CD14-positive monocyte (primary cell): ENCODE measurements around the gene EXTL2. TPM values are rescaled to one million over a fixed set of nuclear protein-coding genes. Genes with fewer than 3 reads are reported as not detected.

Experiments
- DNase-seq, 3 donors: peaks; one replicate each; pipeline ENCODE4 v3.0.0-alpha.2; 2011 to 2022
- H2AFZ ChIP-seq: 2 replicates; pipeline ENCODE4 v1.6.0; 2012; ENCODE audit warnings: mild to moderate bottlenecking, low read depth, low read length, inconsistent platforms; ENCODE audit not compliant: insufficient read depth, poor library complexity, severe bottlenecking
- H3K27ac ChIP-seq, 2 donors: 1 replicate in 1 of 2; 2 replicates in 1 of 2; pipeline ENCODE4 v1.5.1; 2012 to 2013; ENCODE audit warnings: low read length in 2 of 2, control low read depth in 1 of 2, inconsistent platforms in 1 of 2, low read depth in 1 of 2, mild to moderate bottlenecking in 1 of 2
- H3K27me3 ChIP-seq, 2 donors: one replicate each; pipeline versions ENCODE4 v1.6.0 to v1.6.1; 2011 to 2013; ENCODE audit warnings: low read length in 2 of 2; ENCODE audit not compliant: control insufficient read depth in 2 of 2, insufficient read depth in 2 of 2
- H3K36me3 ChIP-seq, 2 donors: replicated peaks in 1 of 2; 1 replicate in 1 of 2; 2 replicates in 1 of 2; pipeline versions ENCODE4 v1.5.1 to v1.6.1; 2012 to 2013; ENCODE audit warnings: low read length in 2 of 2, control low read depth in 1 of 2, inconsistent platforms in 1 of 2, mild to moderate bottlenecking in 1 of 2; ENCODE audit not compliant: insufficient read depth in 2 of 2, control insufficient read depth in 1 of 2
- H3K4me1 ChIP-seq, 2 donors: 1 replicate in 1 of 2; 2 replicates in 1 of 2; pipeline versions ENCODE4 v1.5.1 to v1.6.1; 2012 to 2013; ENCODE audit warnings: low read length in 2 of 2, control low read depth in 1 of 2, inconsistent platforms in 1 of 2, mild to moderate bottlenecking in 1 of 2, moderate library complexity in 1 of 2; ENCODE audit not compliant: insufficient read depth in 2 of 2, control insufficient read depth in 1 of 2
- H3K4me2 ChIP-seq: replicated peaks from 2 replicates; pipeline ENCODE3; 2012; ENCODE audit warnings: low read length, moderate library complexity, mild to moderate bottlenecking; ENCODE audit not compliant: poor library complexity, severe bottlenecking; ENCODE audit errors: extremely low read depth
- H3K4me3 ChIP-seq, 3 experiments: fragments of 200-600 bp in 1 of 3; sonication (generic) in 1 of 3; replicated peaks in 1 of 3; 1 replicate in 2 of 3; 2 replicates in 1 of 3; pipeline ENCODE4 v1.5.1; 2011 to 2013; ENCODE audit warnings: low read length in 3 of 3, mild to moderate bottlenecking in 3 of 3, control low read depth in 2 of 3, low read depth in 2 of 3, inconsistent platforms in 1 of 3, moderate library complexity in 1 of 3
- H3K79me2 ChIP-seq: 2 replicates; pipeline ENCODE4 v1.6.0; 2012; ENCODE audit warnings: mild to moderate bottlenecking, control low read depth, inconsistent platforms, low read length, moderate library complexity; ENCODE audit not compliant: insufficient read depth
- H3K9ac ChIP-seq: 2 replicates; pipeline ENCODE4 v1.6.0; 2017; ENCODE audit warnings: low read length, mild to moderate bottlenecking; ENCODE audit not compliant: insufficient read depth, poor library complexity, severe bottlenecking
- H3K9me3 ChIP-seq, 2 donors: replicated peaks in 1 of 2; 1 replicate in 1 of 2; 2 replicates in 1 of 2; pipeline versions ENCODE4 v1.5.1 to v1.6.1; 2012 to 2013; ENCODE audit warnings: low read length in 2 of 2, control low read depth in 1 of 2; ENCODE audit not compliant: control insufficient read depth in 1 of 2, insufficient read depth in 1 of 2
- H4K20me1 ChIP-seq: 2 replicates; pipeline ENCODE4 v1.6.0; 2012; ENCODE audit warnings: mild to moderate bottlenecking, low read length, control low read depth, moderate library complexity; ENCODE audit not compliant: insufficient read depth
- H3K27ac Mint-ChIP-seq, 7 donors: one replicate each; pipeline ENCODE4 v1.8.0; 2020; ENCODE audit warnings: mild to moderate bottlenecking in 7 of 7, mixed read lengths in 7 of 7, moderate library complexity in 6 of 7, inconsistent platforms in 2 of 7
- H3K27me3 Mint-ChIP-seq, 3 donors: one replicate each; pipeline ENCODE4 v1.8.0; 2021 to 2022; ENCODE audit warnings: low read depth in 3 of 3, mild to moderate bottlenecking in 3 of 3, mixed read lengths in 3 of 3, moderate library complexity in 3 of 3, inconsistent platforms in 1 of 3
- H3K36me3 Mint-ChIP-seq, 2 donors: one replicate each; pipeline ENCODE4 v1.8.0; 2020; ENCODE audit warnings: mixed read lengths in 2 of 2, inconsistent platforms in 1 of 2, mild to moderate bottlenecking in 1 of 2
- H3K4me1 Mint-ChIP-seq: one replicate; pipeline ENCODE4 v1.8.0; 2020; ENCODE audit warnings: mild to moderate bottlenecking, mixed read lengths
- H3K4me3 Mint-ChIP-seq, 2 donors: one replicate each; pipeline ENCODE4 v1.8.0; 2020; ENCODE audit warnings: mild to moderate bottlenecking in 2 of 2, mixed read lengths in 2 of 2, moderate library complexity in 1 of 2
- H3K9me3 Mint-ChIP-seq, 7 donors: one replicate each; pipeline ENCODE4 v1.8.0; 2020 to 2022; ENCODE audit warnings: mixed read lengths in 7 of 7, mild to moderate bottlenecking in 6 of 7, moderate library complexity in 6 of 7, inconsistent platforms in 2 of 7
- CTCF ChIP-seq: fragments of 200-600 bp; IDR thresholded peaks from one replicate; pipeline ENCODE4 v1.8.0; 2022; ENCODE audit warnings: antibody characterized with exemption, mild to moderate bottlenecking
- WGBS: methylation state at CpG from one replicate; pipeline ENCODE4 v1.1.5; 2013; ENCODE audit warnings: missing lambda C conversion rate; ENCODE audit not compliant: insufficient coverage; 5-methylcytosine and 5-hydroxymethylcytosine counted together
- intact Hi-C, 2 donors: fragments of 100-400 bp; cut with micrococcal nuclease; formaldehyde crosslinking; loops; one replicate each; pipeline versions ENCODE4 v1.15.0 to v1.15.1; 2023
- polyA plus RNA-seq, 3 donors: library from polyadenylated mRNA; depleted of rRNA in 1 of 3; unstranded in 2 of 3; stranded (reverse) in 1 of 3; fragments of 300-500 nt in 2 of 3; fragments of >200 nt in 1 of 3; fragmentation: Illumina TruSeq in 2 of 3; gene quantifications; 1 replicate in 2 of 3; 2 replicates in 1 of 3; pipeline ENCODE4 v1.2.3, GENCODE V29; 2012 to 2021

The EXTL2 gene
- polyA plus RNA-seq, 3 donors: 0.89 to 1.2 (median 0.92) TPM

DNA sequence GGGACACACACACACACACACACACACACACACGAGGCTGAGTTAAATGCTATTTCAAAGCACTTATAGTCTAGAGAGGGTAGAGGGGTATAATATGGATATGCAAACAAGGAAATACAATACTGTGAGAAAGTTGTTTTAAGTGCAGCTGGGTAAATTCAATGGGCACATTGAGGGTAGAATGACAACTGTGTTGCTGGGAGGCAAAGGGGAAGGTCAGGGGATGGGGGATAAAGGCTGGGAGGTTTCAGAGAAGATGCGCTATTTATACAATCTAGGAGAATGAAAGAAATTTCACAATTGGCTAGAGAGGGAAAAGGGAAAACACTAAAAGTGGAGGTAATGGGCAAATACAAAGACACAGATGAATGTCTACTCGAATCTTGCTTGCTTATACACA, 19.4 kb downstream of the EXTL2 start:
- Histone ChIP-seq H3K27me3 (no peaks in the 10 kb centered on the region), H2AFZ (no peak overlapping the region), H3K9ac (no peak overlapping the region), H3K4me2 (no peak overlapping the region), H3K79me2 (no peaks in the 10 kb centered on the region), H3K36me3 (no peaks in the 10 kb centered on the region), H3K27ac (no peak overlapping the region), H3K4me1 (no peaks in the 10 kb centered on the region), H3K4me3 (no peak overlapping the region), H4K20me1 (no peaks in the 10 kb centered on the region), H3K9me3 (no peaks in the 10 kb centered on the region)
- DNase-seq: no peak
- no CpG with 5 or more reads among the region's 3 CpGs for WGBS
- no peaks in the 10 kb centered on the region for H3K36me3 Mint-ChIP-seq
- H3K9me3 Mint-ChIP-seq: no peaks in the 10 kb centered on the region
- no peaks in the 10 kb centered on the region for H3K4me1 Mint-ChIP-seq
- no peak overlapping the region for H3K27ac Mint-ChIP-seq
- TF ChIP-seq CTCF: no peak
- no peak overlapping the region for H3K4me3 Mint-ChIP-seq
- no peaks in the 10 kb centered on the region for H3K27me3 Mint-ChIP-seq
- intact Hi-C loops: no loop called here

- H3K9ac ChIP-seq: no peak overlapping the region
- H3K4me3 Mint-ChIP-seq: no peak overlapping the region
- intact Hi-C loops: no loop called here
Measured at GRCh38 chr1:100874433-100874832, 20.2 kb downstream of the EXTL2 start.

More at GRCh38 chr1:100874433-100874832, 20.2 kb downstream of the EXTL2 start:
- Histone ChIP-seq H4K20me1 (no peaks in the 10 kb centered on the region), H3K4me2 (no peak overlapping the region), H3K4me1 (no peaks in the 10 kb centered on the region), H3K36me3 (no peaks in the 10 kb centered on the region), H3K4me3 (no peak overlapping the region), H3K27me3 (no peaks in the 10 kb centered on the region), H3K27ac (no peak overlapping the region), H3K9me3 (no peaks in the 10 kb centered on the region), H3K79me2 (no peaks in the 10 kb centered on the region), H2AFZ (no peak overlapping the region)
- Mint-ChIP-seq H3K27me3 (no peaks in the 10 kb centered on the region), H3K27ac (no peak overlapping the region), H3K4me1 (no peaks in the 10 kb centered on the region), H3K9me3 (no peaks in the 10 kb centered on the region), H3K36me3 (no peaks in the 10 kb centered on the region)
- no peak for TF ChIP-seq CTCF
- DNase-seq: no peak
- WGBS: no CpG with 5 or more reads among the region's 2 CpGs
